RWPE2 (cell line): ENCODE measurements around the gene SMAD3.

Experiments used
- ATAC-seq: fragments of 200-7000 bp; cut with Tn5 transposase; 3 replicates; pipeline ENCODE4 v1.9.1; 2021; ENCODE audit warnings: low read depth
- DNase-seq: peaks from one replicate; pipeline ENCODE4 v3.0.0-alpha.2; 2020; ENCODE audit warnings: low spot score
- H3K27ac ChIP-seq: fragments of 450-650 bp; 2 replicates; pipeline ENCODE4 v1.5.1; 2017; ENCODE audit warnings: mild to moderate bottlenecking; ENCODE audit not compliant: poor library complexity, severe bottlenecking
- H3K27me3 ChIP-seq: fragments of 250-450 bp; sonication (Bioruptor Pico); 2 replicates; pipeline ENCODE4 v1.5.1; 2021; ENCODE audit warnings: mild to moderate bottlenecking, moderate library complexity; ENCODE audit not compliant: insufficient read depth, poor library complexity, severe bottlenecking
- H3K36me3 ChIP-seq: fragments of 250-450 bp; sonication (Bioruptor Pico); 2 replicates; pipeline ENCODE4 v1.5.1; 2020; ENCODE audit warnings: low read depth, mild to moderate bottlenecking, moderate library complexity
- H3K4me1 ChIP-seq: fragments of 250-450 bp; sonication (Bioruptor Pico); 2 replicates; pipeline ENCODE4 v1.5.1; 2021; ENCODE audit warnings: mild to moderate bottlenecking, moderate library complexity; ENCODE audit not compliant: insufficient read depth, poor library complexity, severe bottlenecking
- H3K4me3 ChIP-seq: fragments of 250-450 bp; sonication (Bioruptor Pico); 2 replicates; pipeline ENCODE4 v1.5.1; 2021; ENCODE audit warnings: mild to moderate bottlenecking, moderate library complexity; ENCODE audit not compliant: severe bottlenecking
- H3K9me3 ChIP-seq: fragments of 250-450 bp; sonication (Bioruptor Pico); 2 replicates; pipeline ENCODE4 v1.5.1; 2021; ENCODE audit warnings: mild to moderate bottlenecking, moderate library complexity; ENCODE audit not compliant: severe bottlenecking
- CTCF ChIP-seq: fragments of 450-650 bp; IDR thresholded peaks from one replicate; pipeline ENCODE4 v1.5.1; 2017; ENCODE audit warnings: mild to moderate bottlenecking, moderate library complexity; ENCODE audit not compliant: poor library complexity, severe bottlenecking

SMAD3 gene

GRCh38 chr15:67109141-67110034 lies 44.0 kb downstream of the SMAD3 start:
- Histone ChIP-seq H3K27me3 (no peaks in the 10 kb centered on the region), H3K4me1 (peaks cover 44% of the 10 kb centered on the region), H3K27ac (peak overlapping the region; percentile 100), H3K9me3 (no peaks in the 10 kb centered on the region), H3K36me3 (peaks cover 9% of the 10 kb centered on the region), H3K4me3 (no peak overlapping the region)
- no peak for ATAC-seq
- DNase-seq, result no peak
- TF ChIP-seq CTCF, result no peak

GRCh38 chr15:67110361-67110781 lies 45.0 kb downstream of the SMAD3 start:
- Histone ChIP-seq H3K27me3 (no peaks in the 10 kb centered on the region), H3K4me3 (no peak overlapping the region), H3K9me3 (no peaks in the 10 kb centered on the region), H3K27ac (peak overlapping the region; percentile 100), H3K4me1 (peaks cover 35% of the 10 kb centered on the region), H3K36me3 (peaks cover 9% of the 10 kb centered on the region)
- no peak for TF ChIP-seq CTCF
- DNase-seq, result no peak
- no peak for ATAC-seq

GRCh38 chr15:67110958-67111864 lies 45.8 kb downstream of the SMAD3 start:
- H3K36me3 ChIP-seq, result peaks cover 9% of the 10 kb centered on the region
- peaks cover 35% of the 10 kb centered on the region for H3K4me1 ChIP-seq
- no peak for TF ChIP-seq CTCF
- ATAC-seq, result no peak
- no peaks in the 10 kb centered on the region for H3K9me3 ChIP-seq
- no peak for DNase-seq
- H3K27me3 ChIP-seq, result no peaks in the 10 kb centered on the region
- peak overlapping the region; percentile 100 for H3K27ac ChIP-seq
- H3K4me3 ChIP-seq, result no peak overlapping the region

GRCh38 chr15:67114046-67114445 lies 48.6 kb downstream of the SMAD3 start:
- no peak overlapping the region for H3K27ac ChIP-seq
- H3K4me1 ChIP-seq, result peaks cover 41% of the 10 kb centered on the region
- peaks cover 14% of the 10 kb centered on the region for H3K36me3 ChIP-seq

More at GRCh38 chr15:67114046-67114445, 48.6 kb downstream of the SMAD3 start:
- Histone ChIP-seq H3K4me3 (no peak overlapping the region), H3K9me3 (no peaks in the 10 kb centered on the region), H3K27me3 (no peaks in the 10 kb centered on the region)
- no peak for TF ChIP-seq CTCF
- DNase-seq (no peak), ATAC-seq (no peak)
